Small intestine (tissue), 7 donors: ENCODE data around the gene FOXK1. TPM values are rescaled to one million over a fixed set of nuclear protein-coding genes. Genes with fewer than 3 reads are reported as not detected.

Experiments used
- DNase-seq, 2 donors: peaks; one replicate each; pipeline versions ENCODE4 v3.0.0 to v3.0.0-alpha.2; 2013
- FAIRE-seq: peaks from 2 replicates; lab custom pipeline; 2012; peaks lifted over from hg19 to GRCh38; lab: Jason Lieb, UNC
- H3K27ac ChIP-seq, 3 donors: one replicate each; pipeline ENCODE4 v1.5.1; 2013; ENCODE audit warnings: low read length in 2 of 3, mild to moderate bottlenecking in 2 of 3, control low read depth in 1 of 3, inconsistent platforms in 1 of 3, low read depth in 1 of 3, moderate library complexity in 1 of 3
- H3K27me3 ChIP-seq, 3 donors: one replicate each; pipeline ENCODE4 v1.6.1; 2013; ENCODE audit warnings: low read length in 3 of 3, inconsistent platforms in 1 of 3; ENCODE audit not compliant: control insufficient read depth in 3 of 3, insufficient read depth in 3 of 3
- H3K36me3 ChIP-seq, 3 donors: one replicate each; pipeline ENCODE4 v1.6.1; 2013; ENCODE audit warnings: low read length in 3 of 3, inconsistent platforms in 1 of 3, low read depth in 1 of 3, mild to moderate bottlenecking in 1 of 3, moderate library complexity in 1 of 3; ENCODE audit not compliant: control insufficient read depth in 3 of 3, insufficient read depth in 2 of 3
- H3K4me1 ChIP-seq, 3 donors: one replicate each; pipeline ENCODE4 v1.6.1; 2013; ENCODE audit warnings: low read length in 2 of 3, inconsistent platforms in 1 of 3, low read depth in 1 of 3, mild to moderate bottlenecking in 1 of 3, moderate library complexity in 1 of 3; ENCODE audit not compliant: control insufficient read depth in 3 of 3, insufficient read depth in 2 of 3
- H3K4me3 ChIP-seq, 3 donors: one replicate each; pipeline ENCODE4 v1.5.1; 2013; ENCODE audit warnings: low read length in 3 of 3, control low read depth in 1 of 3, inconsistent platforms in 1 of 3, low read depth in 1 of 3, mild to moderate bottlenecking in 1 of 3, moderate library complexity in 1 of 3
- H3K9me3 ChIP-seq, 2 donors: one replicate each; pipeline ENCODE4 v1.6.1; 2013; ENCODE audit warnings: low read depth in 1 of 2, low read length in 1 of 2; ENCODE audit not compliant: control insufficient read depth in 2 of 2, insufficient read depth in 1 of 2
- WGBS, 3 donors: extraction: QIAGEN DNeasy Blood & Tissue Kit; methylation state at CpG; one replicate each; pipeline ENCODE4 v1.1.7; 2013; 5-methylcytosine and 5-hydroxymethylcytosine counted together
- polyA plus RNA-seq, 4 donors: library from polyadenylated mRNA; stranded (reverse) in 3 of 4; unstranded in 1 of 4; fragments of 200-250 nt in 3 of 4; fragments of 120-200 nt in 1 of 4; gene quantifications; one replicate each; pipeline versions ENCODE4 v1.2.1 to v1.2.3, GENCODE V29; 2013
- donor health status: healthy with polysubstance abuse.
- donor health status: control.
- donor health status: control.
- donor health status: Bipolar disorder and iron deficiency.
- donor health status: healthy.

The FOXK1 gene
- polyA plus RNA-seq, 4 donors = 1.4 to 12.5 (median 6.2) TPM

DNA sequence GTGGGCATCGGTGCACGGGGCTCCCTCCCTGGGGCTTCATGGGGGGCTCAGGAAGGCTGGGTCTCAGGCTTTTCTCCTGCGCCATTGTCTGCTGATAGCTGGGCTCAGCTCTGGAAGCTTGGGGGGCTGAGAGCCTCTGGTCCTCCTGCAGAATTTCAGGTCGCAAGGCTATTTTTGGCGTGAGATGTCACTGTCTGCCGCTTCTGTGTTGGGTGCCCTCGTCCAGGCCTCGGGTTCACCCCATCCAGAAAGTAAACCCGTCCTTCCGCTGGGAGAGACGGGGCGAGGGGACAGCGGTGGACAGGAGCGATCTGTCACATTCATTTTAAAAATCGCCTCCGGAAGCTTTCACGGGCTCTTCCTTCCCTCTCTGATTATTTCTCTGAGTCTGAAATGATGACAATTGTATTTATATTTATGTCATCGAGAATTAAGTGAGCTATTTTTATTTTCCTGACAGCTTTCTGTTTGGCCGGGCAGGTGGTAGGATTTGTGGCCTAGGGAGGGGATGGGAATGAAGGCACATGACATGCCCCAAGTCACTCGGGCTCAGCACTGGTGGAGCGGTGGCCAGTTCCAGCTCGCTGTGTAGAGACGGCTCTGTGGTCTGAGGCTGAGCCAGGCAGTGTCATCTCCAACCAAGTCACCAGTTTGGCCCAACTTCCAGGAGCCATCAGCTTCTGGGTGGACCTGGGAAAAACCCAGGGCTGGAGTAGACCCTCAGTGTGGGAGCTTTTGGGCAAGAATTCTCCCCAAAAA is 52.7 kb downstream of the FOXK1 start:
- WGBS, 3 donors = 89 to 94% (median 92%) methylated on average over 22 to 23 of the region's 23 CpGs
- no peaks in the 10 kb centered on the region for H3K27me3 ChIP-seq

DNA sequence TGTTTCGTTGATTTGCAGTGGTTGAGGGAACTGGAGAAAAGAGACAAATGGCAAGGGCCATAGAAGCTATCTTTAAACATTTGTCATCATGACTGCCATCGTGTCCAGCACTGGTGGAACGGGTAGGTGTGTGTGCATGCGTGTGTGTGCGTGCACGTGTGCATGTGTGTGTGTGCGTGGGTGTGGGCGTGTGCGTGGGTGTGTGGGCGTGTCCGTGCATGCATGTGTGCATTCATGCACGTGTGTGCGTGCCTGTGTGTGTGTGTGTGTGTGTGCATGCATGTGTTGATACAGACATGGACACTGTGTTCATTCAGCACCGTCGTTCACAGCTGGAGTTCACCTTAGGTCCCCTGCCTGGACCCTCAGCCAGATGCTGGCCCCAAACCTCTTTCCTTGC is 55.2 kb downstream of the FOXK1 start:
- H3K27me3 ChIP-seq = no peaks in the 10 kb centered on the region
- H3K4me1 ChIP-seq = peaks cover 0 to 18% (median 0%) of the 10 kb centered on the region in 3 donors
- H3K9me3 ChIP-seq = no peaks in the 10 kb centered on the region
- peaks cover 0 to 71% (median 0%) of the 10 kb centered on the region in 3 donors for H3K36me3 ChIP-seq
- DNase-seq (no peak), FAIRE-seq (no peak)
- no peak overlapping the region for H3K27ac ChIP-seq
- 93 to 96% (median 94%) methylated on average over 14 to 15 of the region's 15 CpGs for WGBS, 3 donors
- H3K4me3 ChIP-seq = no peak overlapping the region

More for the DNA sequence above, 52.7 kb downstream of the FOXK1 start:
- peaks cover 0 to 67% (median 0%) of the 10 kb centered on the region in 3 donors for H3K36me3 ChIP-seq
- DNase-seq (no peak), FAIRE-seq (no peak)
- no peak overlapping the region for H3K4me3 ChIP-seq
- H3K27ac ChIP-seq = no peak overlapping the region
- peaks cover 0 to 13% (median 0%) of the 10 kb centered on the region in 3 donors for H3K4me1 ChIP-seq
- no peaks in the 10 kb centered on the region for H3K9me3 ChIP-seq

GRCh38 chr7:4738711-4739527 is 56.8 kb downstream of the FOXK1 start:
- no peak for FAIRE-seq

GRCh38 chr7:4739528-4739992 is 57.5 kb downstream of the FOXK1 start:
- Histone ChIP-seq H3K4me3 (peak overlapping the region in 1 of 3 donors; percentile 11), H3K36me3 (peaks cover 0 to 63% (median 0%) of the 10 kb centered on the region in 3 donors), H3K27me3 (no peaks in the 10 kb centered on the region), H3K9me3 (no peaks in the 10 kb centered on the region), H3K27ac (peak overlapping the region in 2 of 3 donors; percentile 34 to 67), H3K4me1 (peaks cover 0 to 38% (median 4%) of the 10 kb centered on the region in 3 donors)
- DNase-seq (no peak), FAIRE-seq (no peak)
- WGBS, 3 donors = 40 to 62% (median 51%) methylated on average over 16 of the region's 16 CpGs

More at GRCh38 chr7:4738711-4739527, 56.8 kb downstream of the FOXK1 start:
- Histone ChIP-seq H3K4me3 (peak overlapping the region in 1 of 3 donors; percentile 11), H3K27me3 (no peaks in the 10 kb centered on the region), H3K9me3 (no peaks in the 10 kb centered on the region), H3K36me3 (peaks cover 0 to 68% (median 0%) of the 10 kb centered on the region in 3 donors), H3K4me1 (peaks cover 0 to 31% (median 0%) of the 10 kb centered on the region in 3 donors), H3K27ac (peak overlapping the region in 2 of 3 donors; percentile 34 to 67)
- WGBS, 3 donors = 41 to 64% (median 57%) methylated on average over 23 of the region's 23 CpGs
- DNase-seq = peak in 1 of 2 donors; percentile 63

GRCh38 chr7:4740796-4741195 is 58.7 kb downstream of the FOXK1 start:
- H3K4me3 ChIP-seq = no peak overlapping the region
- FAIRE-seq = no peak
- DNase-seq = no peak
- H3K9me3 ChIP-seq = no peaks in the 10 kb centered on the region
- peaks cover 0 to 49% (median 4%) of the 10 kb centered on the region in 3 donors for H3K4me1 ChIP-seq
- no peaks in the 10 kb centered on the region for H3K27me3 ChIP-seq
- H3K36me3 ChIP-seq = peaks cover 0 to 54% (median 0%) of the 10 kb centered on the region in 3 donors
- 94 to 96% (median 95%) methylated on average over 21 to 22 of the region's 22 CpGs for WGBS, 3 donors
- no peak overlapping the region for H3K27ac ChIP-seq

- H3K9me3 ChIP-seq = no peaks in the 10 kb centered on the region
- H3K4me3 ChIP-seq = no peak overlapping the region
- peak overlapping the region; percentile 42 to 98 (median 50) for H3K27ac ChIP-seq
- H3K36me3 ChIP-seq = peaks cover 0 to 57% (median 0%) of the 10 kb centered on the region in 3 donors
- DNase-seq = peak; percentile 52 to 73
- WGBS, 3 donors = 29 to 76% (median 38%) methylated on average over 23 of the region's 23 CpGs
- peaks cover 0 to 58% (median 9%) of the 10 kb centered on the region in 3 donors for H3K4me1 ChIP-seq
- no peak for FAIRE-seq
- no peaks in the 10 kb centered on the region for H3K27me3 ChIP-seq
These were observed 60.0 kb downstream of the FOXK1 start for GRCh38 chr7:4742051-4742573.

GRCh38 chr7:4742852-4743251 is 60.8 kb downstream of the FOXK1 start:
- H3K4me3 ChIP-seq = no peak overlapping the region
- peaks cover 0 to 58% (median 0%) of the 10 kb centered on the region in 3 donors for H3K36me3 ChIP-seq
- 67 to 88% (median 82%) methylated on average over 10 of the region's 10 CpGs for WGBS, 3 donors
- H3K4me1 ChIP-seq = peaks cover 0 to 65% (median 9%) of the 10 kb centered on the region in 3 donors
- H3K27ac ChIP-seq = peak overlapping the region in 2 of 3 donors; percentile 42 to 98
- no peaks in the 10 kb centered on the region for H3K9me3 ChIP-seq
- no peaks in the 10 kb centered on the region for H3K27me3 ChIP-seq
- DNase-seq (no peak), FAIRE-seq (no peak)
